HepG2 (cell line): Measurements from ENCODE around the gene FKBP8. TPM values are rescaled to one million over a fixed set of nuclear protein-coding genes. Genes with fewer than 3 reads are reported as not detected.
A peak's percentile ranks its signal among the peaks of the same experiment; 100 is the strongest.

ENCODE experiments used
- ATF1 ChIP-seq: IDR thresholded peaks from 2 replicates; pipeline ENCODE4 v1.6.1; 2016; ENCODE audit warnings: mild to moderate bottlenecking, control low read depth
- CHD2 ChIP-seq: IDR thresholded peaks from 2 replicates; pipeline ENCODE4 v1.6.1; 2011; ENCODE audit warnings: low read depth, low read length, improper control_type of control experiment
- RNF219 ChIP-seq: sonication (generic); formaldehyde crosslinking; IDR thresholded peaks from 2 replicates; pipeline ENCODE4 v1.5.0; 2020; ENCODE audit warnings: mild to moderate bottlenecking, missing genetic modification reagents
- ZBTB25 ChIP-seq: IDR thresholded peaks from 2 replicates; pipeline ENCODE4 v1.6.1; 2018; ENCODE audit warnings: missing genetic modification reagents
- ZBTB42 ChIP-seq: sonication (generic); formaldehyde crosslinking; IDR thresholded peaks from 2 replicates; pipeline ENCODE4 v1.5.0; 2020; ENCODE audit warnings: mild to moderate bottlenecking, missing genetic modification reagents
- ZNF17 ChIP-seq: sonication (generic); formaldehyde crosslinking; IDR thresholded peaks from 2 replicates; pipeline ENCODE4 v1.5.0; 2020; ENCODE audit warnings: mild to moderate bottlenecking, missing genetic modification reagents
- ZNF20 ChIP-seq: sonication (generic); formaldehyde crosslinking; IDR thresholded peaks from 2 replicates; pipeline ENCODE4 v1.4.0; 2020; ENCODE audit warnings: mild to moderate bottlenecking, moderate library complexity, missing genetic modification reagents
- ZNF235 ChIP-seq: sonication (generic); formaldehyde crosslinking; IDR thresholded peaks from 2 replicates; pipeline ENCODE4 v1.8.1; 2023; ENCODE audit warnings: mild to moderate bottlenecking, missing genetic modification reagents, borderline replicate concordance
- ZNF292 ChIP-seq: sonication (generic); formaldehyde crosslinking; IDR thresholded peaks from 2 replicates; pipeline ENCODE4 v1.8.1; 2022; ENCODE audit warnings: mild to moderate bottlenecking, low read depth, missing genetic modification reagents, borderline replicate concordance
- polyA plus RNA-seq, 8 experiments: library from polyadenylated mRNA; depleted of rRNA in 3 of 8; stranded (reverse) in 7 of 8; unstranded in 1 of 8; fragments of >200 nt; fragmentation: Illumina TruSeq in 4 of 8; extraction: Trizol in 4 of 8; gene quantifications; 2 replicates each; pipeline versions ENCODE4 v1.2.1 to v1.2.3, GENCODE V29; 2011 to 2016; ENCODE audit warnings: low read depth in 4 of 8, missing spikeins in 1 of 8, mixed read lengths in 1 of 8; ENCODE audit not compliant: insufficient read depth in 1 of 8
- total RNA-seq, 5 experiments: library from RNA; depleted of rRNA; stranded (reverse); fragments of >200 nt; fragmentation: Illumina TruSeq; extraction: Trizol; gene quantifications; 2 replicates each; pipeline ENCODE4 v1.2.3, GENCODE V29; 2016; ENCODE audit warnings: low read depth in 1 of 5
- TF ChIP-seq, protein P1 (sequence below): sonication (generic); formaldehyde crosslinking; IDR thresholded peaks from 2 replicates; pipeline ENCODE4 v1.5.0; 2020; ENCODE audit warnings: mild to moderate bottlenecking, missing genetic modification reagents, borderline replicate concordance
- TF ChIP-seq, protein P2 (sequence below): sonication (generic); formaldehyde crosslinking; IDR thresholded peaks from 2 replicates; pipeline ENCODE4 v1.5.0; 2020; ENCODE audit warnings: missing genetic modification reagents
- TF ChIP-seq, protein P3 (sequence below): sonication (generic); formaldehyde crosslinking; IDR thresholded peaks from 2 replicates; pipeline ENCODE4 v1.4.0; 2020; ENCODE audit warnings: missing genetic modification reagents

The FKBP8 gene
- total and polyA plus RNA-seq, 2 of the 13 experiments (the other 11 are each of a cell fraction or from before 2014, with no cell fraction given) = 81.7 to 93.9 TPM

- TF ChIP-seq, protein P1, sequence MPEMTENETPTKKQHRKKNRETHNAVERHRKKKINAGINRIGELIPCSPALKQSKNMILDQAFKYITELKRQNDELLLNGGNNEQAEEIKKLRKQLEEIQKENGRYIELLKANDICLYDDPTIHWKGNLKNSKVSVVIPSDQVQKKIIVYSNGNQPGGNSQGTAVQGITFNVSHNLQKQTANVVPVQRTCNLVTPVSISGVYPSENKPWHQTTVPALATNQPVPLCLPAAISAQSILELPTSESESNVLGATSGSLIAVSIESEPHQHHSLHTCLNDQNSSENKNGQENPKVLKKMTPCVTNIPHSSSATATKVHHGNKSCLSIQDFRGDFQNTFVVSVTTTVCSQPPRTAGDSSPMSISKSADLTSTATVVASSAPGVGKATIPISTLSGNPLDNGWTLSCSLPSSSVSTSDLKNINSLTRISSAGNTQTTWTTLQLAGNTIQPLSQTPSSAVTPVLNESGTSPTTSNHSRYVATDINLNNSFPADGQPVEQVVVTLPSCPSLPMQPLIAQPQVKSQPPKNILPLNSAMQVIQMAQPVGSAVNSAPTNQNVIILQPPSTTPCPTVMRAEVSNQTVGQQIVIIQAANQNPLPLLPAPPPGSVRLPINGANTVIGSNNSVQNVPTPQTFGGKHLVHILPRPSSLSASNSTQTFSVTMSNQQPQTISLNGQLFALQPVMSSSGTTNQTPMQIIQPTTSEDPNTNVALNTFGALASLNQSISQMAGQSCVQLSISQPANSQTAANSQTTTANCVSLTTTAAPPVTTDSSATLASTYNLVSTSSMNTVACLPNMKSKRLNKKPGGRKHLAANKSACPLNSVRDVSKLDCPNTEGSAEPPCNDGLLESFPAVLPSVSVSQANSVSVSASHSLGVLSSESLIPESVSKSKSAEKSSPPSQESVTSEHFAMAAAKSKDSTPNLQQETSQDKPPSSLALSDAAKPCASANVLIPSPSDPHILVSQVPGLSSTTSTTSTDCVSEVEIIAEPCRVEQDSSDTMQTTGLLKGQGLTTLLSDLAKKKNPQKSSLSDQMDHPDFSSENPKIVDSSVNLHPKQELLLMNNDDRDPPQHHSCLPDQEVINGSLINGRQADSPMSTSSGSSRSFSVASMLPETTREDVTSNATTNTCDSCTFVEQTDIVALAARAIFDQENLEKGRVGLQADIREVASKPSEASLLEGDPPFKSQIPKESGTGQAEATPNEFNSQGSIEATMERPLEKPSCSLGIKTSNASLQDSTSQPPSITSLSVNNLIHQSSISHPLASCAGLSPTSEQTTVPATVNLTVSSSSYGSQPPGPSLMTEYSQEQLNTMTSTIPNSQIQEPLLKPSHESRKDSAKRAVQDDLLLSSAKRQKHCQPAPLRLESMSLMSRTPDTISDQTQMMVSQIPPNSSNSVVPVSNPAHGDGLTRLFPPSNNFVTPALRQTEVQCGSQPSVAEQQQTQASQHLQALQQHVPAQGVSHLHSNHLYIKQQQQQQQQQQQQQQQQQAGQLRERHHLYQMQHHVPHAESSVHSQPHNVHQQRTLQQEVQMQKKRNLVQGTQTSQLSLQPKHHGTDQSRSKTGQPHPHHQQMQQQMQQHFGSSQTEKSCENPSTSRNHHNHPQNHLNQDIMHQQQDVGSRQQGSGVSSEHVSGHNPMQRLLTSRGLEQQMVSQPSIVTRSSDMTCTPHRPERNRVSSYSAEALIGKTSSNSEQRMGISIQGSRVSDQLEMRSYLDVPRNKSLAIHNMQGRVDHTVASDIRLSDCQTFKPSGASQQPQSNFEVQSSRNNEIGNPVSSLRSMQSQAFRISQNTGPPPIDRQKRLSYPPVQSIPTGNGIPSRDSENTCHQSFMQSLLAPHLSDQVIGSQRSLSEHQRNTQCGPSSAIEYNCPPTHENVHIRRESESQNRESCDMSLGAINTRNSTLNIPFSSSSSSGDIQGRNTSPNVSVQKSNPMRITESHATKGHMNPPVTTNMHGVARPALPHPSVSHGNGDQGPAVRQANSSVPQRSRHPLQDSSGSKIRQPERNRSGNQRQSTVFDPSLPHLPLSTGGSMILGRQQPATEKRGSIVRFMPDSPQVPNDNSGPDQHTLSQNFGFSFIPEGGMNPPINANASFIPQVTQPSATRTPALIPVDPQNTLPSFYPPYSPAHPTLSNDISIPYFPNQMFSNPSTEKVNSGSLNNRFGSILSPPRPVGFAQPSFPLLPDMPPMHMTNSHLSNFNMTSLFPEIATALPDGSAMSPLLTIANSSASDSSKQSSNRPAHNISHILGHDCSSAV (CRISPR knock-in tag) = no peak
- TF ChIP-seq, protein P2, sequence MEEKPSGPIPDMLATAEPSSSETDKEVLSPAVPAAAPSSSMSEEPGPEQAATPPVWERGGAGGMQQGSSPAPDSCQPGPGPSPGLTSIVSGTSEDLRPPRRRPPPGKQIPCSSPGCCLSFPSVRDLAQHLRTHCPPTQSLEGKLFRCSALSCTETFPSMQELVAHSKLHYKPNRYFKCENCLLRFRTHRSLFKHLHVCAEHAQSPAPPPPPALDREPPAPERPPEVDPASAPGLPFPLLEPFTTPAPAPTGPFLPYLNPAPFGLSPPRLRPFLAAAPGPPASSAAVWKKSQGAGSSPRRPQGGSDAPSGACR = 0 out of 2 replicates have a peak, but pooled peaks have one; percentile 72
- TF ChIP-seq ZNF292 (CRISPR knock-in tag) = no peak
- TF ChIP-seq ATF1 (CRISPR knock-in tag) = no peak
- TF ChIP-seq, protein P3, sequence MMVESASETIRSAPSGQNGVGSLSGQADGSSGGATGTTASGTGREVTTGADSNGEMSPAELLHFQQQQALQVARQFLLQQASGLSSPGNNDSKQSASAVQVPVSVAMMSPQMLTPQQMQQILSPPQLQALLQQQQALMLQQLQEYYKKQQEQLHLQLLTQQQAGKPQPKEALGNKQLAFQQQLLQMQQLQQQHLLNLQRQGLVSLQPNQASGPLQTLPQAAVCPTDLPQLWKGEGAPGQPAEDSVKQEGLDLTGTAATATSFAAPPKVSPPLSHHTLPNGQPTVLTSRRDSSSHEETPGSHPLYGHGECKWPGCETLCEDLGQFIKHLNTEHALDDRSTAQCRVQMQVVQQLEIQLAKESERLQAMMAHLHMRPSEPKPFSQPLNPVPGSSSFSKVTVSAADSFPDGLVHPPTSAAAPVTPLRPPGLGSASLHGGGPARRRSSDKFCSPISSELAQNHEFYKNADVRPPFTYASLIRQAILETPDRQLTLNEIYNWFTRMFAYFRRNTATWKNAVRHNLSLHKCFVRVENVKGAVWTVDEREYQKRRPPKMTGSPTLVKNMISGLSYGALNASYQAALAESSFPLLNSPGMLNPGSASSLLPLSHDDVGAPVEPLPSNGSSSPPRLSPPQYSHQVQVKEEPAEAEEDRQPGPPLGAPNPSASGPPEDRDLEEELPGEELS (CRISPR knock-in tag) = no peak
- no peak for TF ChIP-seq CHD2
- TF ChIP-seq ZNF235 = peak; percentile 42; the same call in 1 of the 2 replicates
- no peak for TF ChIP-seq RNF219
- no peak for TF ChIP-seq ZNF20 (CRISPR knock-in tag)
- TF ChIP-seq ZBTB42 = 0 out of 2 replicates have a peak, but pooled peaks have one; percentile 44
- no peak for TF ChIP-seq ZBTB25 (CRISPR knock-in tag)
- no peak for TF ChIP-seq ZNF17 (CRISPR knock-in tag)
Measured at GRCh38 chr19:18521692-18522123, 21.7 kb downstream of the FKBP8 start, which contains the start of gene ELL (continued).
